ENCODE data around the gene SLC39A11. TPM values are rescaled to one million over a fixed set of nuclear protein-coding genes. Genes with fewer than 3 reads are reported as not detected.

SLC39A11 gene
- total RNA-seq, 2 experiments from 2014 or later = 17.0 to 17.3 TPM

DNA sequence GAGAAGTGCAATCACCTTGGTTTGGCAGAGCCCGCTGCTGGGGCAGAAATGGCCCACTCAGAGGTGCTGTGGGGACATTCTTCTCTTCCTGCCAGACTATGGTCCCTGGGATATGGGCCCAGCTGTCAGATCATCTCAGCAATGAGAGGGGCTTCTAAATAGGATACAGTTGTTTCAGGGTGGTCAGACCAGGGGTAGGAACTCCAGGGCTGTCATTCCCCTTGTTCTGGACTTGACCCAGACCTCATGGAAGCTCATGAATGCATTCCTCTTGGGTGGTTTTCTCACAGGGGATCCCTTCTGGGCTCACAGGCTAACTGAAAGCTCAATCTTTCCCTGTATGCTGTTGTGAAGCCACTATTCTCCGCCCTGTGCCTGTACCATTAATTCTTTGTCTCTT is 347.2 kb downstream of the SLC39A11 start:
- ChIA-PET CTCF (interaction anchor here (1.4 kb wide), 1 partner anchor 188 kb away, joined by 3 read pairs; no protein-coding TSS in a partner anchor), POLR2A (no interaction called here)
- Mint-ChIP-seq H3K27ac (no peak overlapping the region), H3K4me1 (no peaks in the 10 kb centered on the region), H3K36me3 (ENCODE audit: low read depth) (no peaks in the 10 kb centered on the region), H3K27me3 (no peaks in the 10 kb centered on the region), H3K9me3 (no peaks in the 10 kb centered on the region), H3K4me3 (no peak overlapping the region)
- DNase-seq = no peak

DNA sequence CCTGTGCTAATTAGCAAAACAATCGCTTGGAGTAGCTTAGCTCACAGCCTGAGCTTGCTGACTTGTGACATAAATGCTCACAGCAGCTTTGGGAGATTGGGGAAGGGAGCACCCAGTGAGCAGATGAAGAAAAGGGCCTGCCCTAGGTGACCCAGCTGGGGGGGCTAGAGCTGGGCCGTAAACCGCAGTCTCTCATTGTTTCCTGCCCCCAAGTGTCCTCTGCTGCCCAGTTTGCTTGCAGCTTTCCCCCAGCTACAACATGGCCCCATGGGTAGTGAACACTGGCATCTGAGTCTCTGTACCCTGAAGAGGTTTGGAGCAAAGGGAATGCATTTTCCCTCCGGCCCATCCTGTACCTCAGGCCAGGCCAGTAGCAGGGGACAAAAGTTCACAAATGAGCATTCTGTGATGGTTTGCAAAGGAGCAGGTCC is 349.4 kb downstream of the SLC39A11 start:
- Mint-ChIP-seq H3K27ac (no peak overlapping the region), H3K9me3 (no peaks in the 10 kb centered on the region)
- CTCF ChIA-PET = interaction anchor here (2.8 kb wide), 1 partner anchor 16 kb away, joined by 9 read pairs; no protein-coding TSS in a partner anchor

DNA sequence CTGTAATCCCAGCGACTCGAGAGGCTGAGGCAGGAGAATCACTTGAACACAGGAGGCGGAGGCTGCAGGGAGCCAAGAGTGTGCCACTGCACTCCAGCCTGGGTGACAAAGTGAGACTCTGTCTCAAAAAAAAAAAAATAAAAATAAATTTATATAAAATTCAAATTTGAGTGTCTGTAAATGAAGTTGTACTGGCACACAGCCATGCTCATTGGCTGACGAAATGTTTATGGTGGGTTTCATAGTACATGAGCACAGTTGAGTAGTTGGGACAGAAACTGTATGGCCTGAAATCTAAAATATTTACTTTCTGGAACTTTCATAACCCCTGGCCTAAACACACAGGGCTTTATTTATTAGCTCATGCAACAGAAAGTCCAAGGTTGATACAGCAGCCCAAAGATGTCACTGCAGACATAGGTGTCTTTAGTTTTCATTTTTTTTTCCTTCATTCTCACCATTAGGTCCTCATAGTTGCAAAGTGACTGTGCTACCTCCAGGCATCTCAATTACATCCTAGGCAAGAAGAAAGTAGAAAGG is 355.3 kb downstream of the SLC39A11 start:
- no peaks in the 10 kb centered on the region for H3K9me3 Mint-ChIP-seq
- H3K27ac Mint-ChIP-seq = no peak overlapping the region
- H3K4me3 Mint-ChIP-seq = no peak overlapping the region
- ChIA-PET POLR2A (no interaction called here), CTCF (interaction anchor here (2.5 kb wide), 1 partner anchor 10 kb away, joined by 11 read pairs; no protein-coding TSS in a partner anchor)
- no peaks in the 10 kb centered on the region for H3K27me3 Mint-ChIP-seq
- H3K36me3 Mint-ChIP-seq (ENCODE audit: low read depth) = no peaks in the 10 kb centered on the region
- no peak for DNase-seq
- H3K4me1 Mint-ChIP-seq = no peaks in the 10 kb centered on the region

More for the DNA sequence above, 349.4 kb downstream of the SLC39A11 start:
- no peak for DNase-seq
- no peak overlapping the region for H3K4me3 Mint-ChIP-seq
- H3K36me3 Mint-ChIP-seq (ENCODE audit: low read depth) = no peaks in the 10 kb centered on the region
- no peaks in the 10 kb centered on the region for H3K4me1 Mint-ChIP-seq
- no peaks in the 10 kb centered on the region for H3K27me3 Mint-ChIP-seq
- POLR2A ChIA-PET = no interaction called here

DNA sequence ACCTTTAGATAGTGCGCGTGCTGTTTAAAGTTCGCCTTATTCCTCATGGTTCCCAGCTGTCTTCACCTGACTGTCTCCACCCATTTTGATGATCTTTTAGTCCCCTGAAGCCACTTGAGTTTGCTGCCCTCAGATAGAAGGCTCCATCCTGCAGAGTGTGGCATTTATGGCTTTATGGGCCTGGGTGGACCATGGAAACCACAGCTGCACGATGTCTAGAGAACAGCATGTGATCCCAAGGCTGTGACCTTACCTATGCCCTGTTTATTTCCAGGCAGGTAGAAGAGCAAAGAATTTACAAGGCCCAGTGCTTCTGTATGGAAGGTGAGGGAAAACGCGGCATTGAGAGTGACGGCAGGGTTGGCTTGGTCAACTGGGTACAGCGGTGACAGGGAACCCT is 356.9 kb downstream of the SLC39A11 start:
- DNase-seq = no peak
- Mint-ChIP-seq H3K27me3 (no peaks in the 10 kb centered on the region), H3K36me3 (ENCODE audit: low read depth) (no peaks in the 10 kb centered on the region), H3K4me3 (no peak overlapping the region), H3K9me3 (no peaks in the 10 kb centered on the region), H3K4me1 (no peaks in the 10 kb centered on the region), H3K27ac (no peak overlapping the region)
- POLR2A ChIA-PET = no interaction called here
- CTCF ChIA-PET = interaction anchor here (1.8 to 2.5 kb wide), 3 partner anchors 8 to 179 kb away, joined by 6 to 11 read pairs (median 6); no protein-coding TSS in a partner anchor

DNA sequence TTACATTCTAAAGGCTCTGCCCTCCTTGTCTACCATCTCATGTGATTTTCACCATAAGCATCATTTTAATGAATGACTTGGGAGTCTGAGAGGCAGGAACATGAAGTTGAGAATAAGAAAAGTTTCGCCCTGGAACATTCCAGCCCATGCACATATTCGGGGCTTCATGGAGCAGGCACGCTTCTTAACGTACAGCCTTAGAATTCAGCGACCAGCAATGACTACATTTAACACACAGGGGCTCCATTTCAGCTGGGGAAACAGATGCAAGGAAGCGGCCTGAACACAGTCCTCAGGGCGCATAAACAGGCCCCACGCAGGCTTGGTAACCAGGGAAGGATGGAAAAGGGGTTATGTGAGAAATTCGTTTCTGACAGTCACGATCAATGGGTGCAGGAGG is 357.4 kb downstream of the SLC39A11 start:
- Mint-ChIP-seq H3K4me3 (no peak overlapping the region), H3K27me3 (no peaks in the 10 kb centered on the region), H3K27ac (no peak overlapping the region), H3K4me1 (no peaks in the 10 kb centered on the region), H3K36me3 (ENCODE audit: low read depth) (no peaks in the 10 kb centered on the region), H3K9me3 (no peaks in the 10 kb centered on the region)
- no peak for DNase-seq
- POLR2A ChIA-PET = no interaction called here
- CTCF ChIA-PET = interaction anchor here (1.8 to 2.3 kb wide), 2 partner anchors 10 to 178 kb away, joined by 6 read pairs; no protein-coding TSS in a partner anchor

DNA sequence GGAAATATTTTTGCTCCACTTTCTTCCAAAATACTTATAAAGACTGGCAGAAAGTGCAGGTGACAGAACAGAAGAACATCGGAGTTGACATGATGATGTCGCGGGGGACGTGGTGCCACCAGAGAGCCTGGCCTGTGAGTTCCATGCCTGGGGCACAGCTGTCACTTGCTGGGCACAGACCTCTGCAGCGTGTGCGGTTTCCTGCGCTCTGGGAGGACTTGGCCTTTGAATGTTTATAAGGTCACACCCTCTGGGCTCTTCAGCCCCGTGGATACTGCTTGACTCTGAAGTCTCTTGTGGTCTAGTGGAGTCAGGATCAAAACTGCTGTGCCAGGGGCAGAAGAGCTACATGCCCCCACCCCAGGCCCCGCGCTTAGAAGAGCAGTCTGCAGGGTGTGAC is 357.9 kb downstream of the SLC39A11 start:
- no peaks in the 10 kb centered on the region for H3K36me3 Mint-ChIP-seq (ENCODE audit: low read depth)
- H3K4me1 Mint-ChIP-seq = no peaks in the 10 kb centered on the region
- ChIA-PET POLR2A (no interaction called here), CTCF (interaction anchor here (1.8 to 2.3 kb wide), 2 partner anchors 9 to 178 kb away, joined by 6 read pairs; no protein-coding TSS in a partner anchor)
- no peak overlapping the region for H3K27ac Mint-ChIP-seq
- H3K9me3 Mint-ChIP-seq = no peaks in the 10 kb centered on the region
- no peaks in the 10 kb centered on the region for H3K27me3 Mint-ChIP-seq
- no peak for DNase-seq
- no peak overlapping the region for H3K4me3 Mint-ChIP-seq

DNA sequence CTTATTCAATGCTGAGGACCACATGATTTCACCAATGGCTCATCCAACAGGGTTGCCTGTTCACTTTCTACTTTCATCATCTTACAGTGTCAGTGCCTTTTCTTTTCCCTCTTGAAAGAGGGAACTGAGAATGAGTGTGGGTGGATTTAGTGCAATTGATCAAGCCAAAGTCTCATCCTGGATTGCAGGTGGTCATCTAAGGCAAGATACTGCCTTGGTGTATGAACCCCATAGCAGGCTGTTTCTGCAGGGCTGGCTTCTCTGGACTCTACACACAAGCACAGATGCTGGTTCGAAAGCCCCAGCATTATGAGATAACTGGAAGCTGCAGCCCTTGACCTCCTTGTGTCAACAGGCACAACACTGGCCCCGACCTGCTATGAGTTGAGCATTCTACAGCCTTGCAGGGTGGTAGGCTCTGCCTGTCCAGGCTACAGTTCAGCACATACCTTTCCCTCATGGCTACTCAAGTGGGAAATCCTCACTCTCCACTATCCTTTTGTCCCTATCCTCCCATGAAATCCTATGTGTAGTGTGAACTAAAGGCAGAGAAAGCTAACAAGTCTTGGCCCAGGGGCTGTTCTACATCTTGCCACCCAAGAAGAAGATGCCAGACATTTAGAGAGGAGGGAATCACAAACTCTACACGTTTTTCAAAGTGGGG is 358.7 kb downstream of the SLC39A11 start:
- H3K36me3 Mint-ChIP-seq (ENCODE audit: low read depth) = no peaks in the 10 kb centered on the region
- H3K27ac Mint-ChIP-seq = no peak overlapping the region
- ChIA-PET POLR2A (no interaction called here), CTCF (interaction anchor here (1.0 to 2.3 kb wide), 3 partner anchors 8 to 422 kb away, joined by 3 to 6 read pairs (median 6); no protein-coding TSS in a partner anchor)
- H3K4me1 Mint-ChIP-seq = peaks cover 2% of the 10 kb centered on the region
- no peak overlapping the region for H3K4me3 Mint-ChIP-seq
- DNase-seq = no peak
- no peaks in the 10 kb centered on the region for H3K27me3 Mint-ChIP-seq
- H3K9me3 Mint-ChIP-seq = no peaks in the 10 kb centered on the region

DNA sequence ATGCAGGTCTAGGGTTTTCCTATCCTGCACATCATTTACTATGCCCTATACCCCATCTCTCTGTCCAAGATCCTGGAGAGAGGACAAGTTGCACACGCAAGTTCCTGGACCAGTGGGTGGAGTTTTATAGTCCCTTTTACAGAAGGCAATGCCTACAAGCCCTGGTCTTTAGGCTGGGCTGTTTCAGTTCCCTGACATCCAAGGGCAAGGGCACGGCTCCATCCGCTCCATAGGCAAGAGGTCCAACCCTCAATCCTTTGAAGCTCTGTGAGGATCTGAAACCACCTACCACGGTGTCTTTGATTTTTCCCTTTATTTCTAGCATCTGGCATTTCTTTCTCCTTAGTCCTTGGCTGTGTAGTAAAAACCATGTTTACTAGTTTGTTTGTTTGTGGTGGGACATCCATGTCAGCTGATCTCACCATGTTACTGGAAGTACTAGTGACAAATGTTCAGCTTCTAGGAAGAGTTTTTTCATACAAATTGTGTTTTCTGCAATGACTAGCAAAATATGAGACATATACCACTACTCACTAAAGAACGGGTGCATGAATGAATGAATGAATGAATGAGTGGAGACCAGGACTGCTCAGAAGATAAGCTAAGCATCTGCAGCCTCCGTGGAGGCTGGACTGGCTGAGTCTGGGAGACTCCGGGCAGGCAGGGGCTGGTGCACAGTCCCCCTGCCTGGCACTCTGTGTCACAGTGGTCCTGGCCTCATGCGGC is 359.4 kb downstream of the SLC39A11 start:
- POLR2A ChIA-PET = no interaction called here
- DNase-seq = no peak
- CTCF ChIA-PET = interaction anchor here (1.0 kb wide), 1 partner anchor 423 kb away, joined by 3 read pairs; no protein-coding TSS in a partner anchor
- Mint-ChIP-seq H3K4me1 (peaks cover 7% of the 10 kb centered on the region), H3K36me3 (ENCODE audit: low read depth) (no peaks in the 10 kb centered on the region), H3K9me3 (no peaks in the 10 kb centered on the region), H3K27ac (no peak overlapping the region), H3K4me3 (no peak overlapping the region), H3K27me3 (no peaks in the 10 kb centered on the region)

DNA sequence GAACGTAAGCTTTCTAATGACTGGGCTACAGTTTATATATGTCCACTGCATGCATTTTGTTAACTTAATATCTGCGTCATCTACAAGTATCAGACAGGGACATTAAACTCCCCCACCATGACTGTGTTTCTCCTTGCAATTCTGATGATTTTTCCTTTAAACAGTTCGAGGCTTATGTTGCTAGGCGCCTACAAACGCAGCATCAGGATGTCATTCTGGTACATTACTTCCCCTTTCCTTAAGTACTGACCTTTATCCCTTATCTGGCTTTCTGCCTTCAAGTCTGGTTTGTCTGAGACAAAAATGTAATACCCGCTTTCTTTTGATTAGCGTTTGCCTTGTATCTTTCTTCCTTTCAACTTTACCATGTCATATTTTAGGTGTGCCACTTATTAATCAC is 362.4 kb downstream of the SLC39A11 start:
- ChIA-PET POLR2A (no interaction called here), CTCF (interaction anchor here (7.1 kb wide), 1 partner anchor 169 kb away, joined by 393 read pairs; no protein-coding TSS in a partner anchor)
- no peaks in the 10 kb centered on the region for H3K9me3 Mint-ChIP-seq
- no peaks in the 10 kb centered on the region for H3K36me3 Mint-ChIP-seq (ENCODE audit: low read depth)
- DNase-seq = no peak
- no peak overlapping the region for H3K27ac Mint-ChIP-seq
- H3K4me1 Mint-ChIP-seq = peaks cover 36% of the 10 kb centered on the region
- H3K27me3 Mint-ChIP-seq = no peaks in the 10 kb centered on the region
- H3K4me3 Mint-ChIP-seq = no peak overlapping the region

DNA sequence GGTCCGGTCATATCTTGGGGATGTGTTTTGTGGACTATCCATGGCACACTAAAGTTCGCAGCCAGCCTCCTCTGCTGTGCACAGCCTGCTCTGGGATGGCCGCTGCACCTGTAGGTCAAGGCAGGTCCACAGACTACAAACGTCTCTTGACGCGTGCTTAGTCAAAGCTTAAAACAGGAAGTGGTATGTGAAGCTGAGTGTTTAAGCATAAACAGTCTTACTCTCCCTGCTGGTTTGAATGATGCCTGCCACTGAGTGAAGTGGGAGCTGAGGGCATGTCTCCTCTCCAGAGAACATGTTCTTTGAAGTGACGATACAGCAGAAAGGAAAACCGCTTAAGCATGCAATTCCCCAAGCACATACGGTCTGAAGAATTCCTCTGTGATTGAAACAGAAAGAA is 365.6 kb downstream of the SLC39A11 start:
- Mint-ChIP-seq H3K27ac (peak overlapping the region; percentile 96), H3K9me3 (no peaks in the 10 kb centered on the region), H3K4me1 (peaks cover 56% of the 10 kb centered on the region), H3K27me3 (no peaks in the 10 kb centered on the region), H3K36me3 (ENCODE audit: low read depth) (no peaks in the 10 kb centered on the region), H3K4me3 (peak overlapping the region; percentile 67)
- ChIA-PET CTCF (interaction anchor here (0.6 to 7.1 kb wide), 68 partner anchors 9 to 915 kb away, joined by 3 to 393 read pairs (median 5); partner anchors contain the start of genes CDC42EP4, COG1, SLC39A11 and SSTR2), POLR2A (interaction anchor here (0.7 to 4.7 kb wide), 22 partner anchors 9 to 643 kb away, joined by 3 to 32 read pairs (median 6); partner anchors contain the start of genes COG1 and SSTR2)
- DNase-seq = peak; percentile 62

DNA sequence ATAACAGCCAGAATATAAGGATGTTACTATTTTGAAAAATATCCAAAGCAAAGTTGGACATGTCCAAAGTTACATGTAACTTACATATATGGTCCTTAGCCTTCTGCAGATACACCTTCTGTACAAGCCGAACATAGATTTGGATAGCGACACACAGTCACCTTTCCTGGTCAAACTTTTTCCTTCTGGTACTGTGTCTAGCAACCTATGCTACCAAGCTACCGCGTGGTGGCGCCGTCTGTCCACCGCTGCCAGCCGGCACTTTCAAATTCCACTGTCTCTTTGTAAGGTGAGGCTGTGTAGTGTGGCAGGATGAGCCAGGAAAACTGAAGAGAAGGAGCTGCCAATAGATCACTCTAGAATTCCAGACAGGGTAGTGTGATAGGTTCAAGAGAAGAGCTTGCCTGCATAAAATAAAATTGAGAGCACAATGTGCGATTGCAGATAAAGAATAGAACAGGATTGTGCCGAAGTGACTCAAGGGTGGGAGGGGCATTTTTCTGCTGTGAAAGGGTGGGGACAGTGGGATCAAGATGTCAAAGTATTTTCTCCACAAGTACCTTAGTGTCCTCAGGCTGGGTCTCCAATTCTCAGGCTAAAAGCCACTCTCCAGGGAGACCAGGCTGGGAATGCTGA is 366.9 kb downstream of the SLC39A11 start:
- Mint-ChIP-seq H3K4me1 (peaks cover 65% of the 10 kb centered on the region), H3K27me3 (no peaks in the 10 kb centered on the region), H3K36me3 (ENCODE audit: low read depth) (no peaks in the 10 kb centered on the region), H3K9me3 (no peaks in the 10 kb centered on the region), H3K27ac (peak overlapping the region; percentile 96), H3K4me3 (no peak overlapping the region)
- ChIA-PET POLR2A (interaction anchor here (1.0 to 4.7 kb wide), 16 partner anchors 7 to 506 kb away, joined by 3 to 32 read pairs (median 10); partner anchors contain the start of gene COG1), CTCF (interaction anchor here (0.7 to 7.1 kb wide), 38 partner anchors 8 to 645 kb away, joined by 3 to 393 read pairs (median 6); partner anchors contain the start of genes COG1 and SSTR2)
- DNase-seq = peak; percentile 64

DNA sequence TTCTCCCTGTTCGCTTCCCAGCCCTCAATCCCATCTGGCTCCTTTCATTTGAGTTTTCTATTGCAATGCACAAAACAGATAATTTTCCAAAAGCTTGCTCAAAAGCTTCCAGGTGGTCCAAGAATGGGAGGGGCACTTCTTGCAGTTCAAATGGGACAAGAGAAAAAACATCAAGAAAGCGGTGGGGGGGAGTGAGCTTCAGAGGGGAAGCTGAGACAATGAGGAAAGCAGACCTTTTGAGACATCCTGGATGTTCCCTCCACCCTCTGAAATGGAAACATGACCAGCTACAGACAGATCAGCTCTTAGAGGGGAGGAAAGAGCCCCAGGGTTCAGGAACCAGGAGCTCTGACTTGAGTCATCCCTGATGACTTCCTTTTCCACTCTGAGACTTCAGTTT is 368.2 kb downstream of the SLC39A11 start:
- no peaks in the 10 kb centered on the region for H3K27me3 Mint-ChIP-seq
- CTCF ChIA-PET = interaction anchor here (0.6 to 7.1 kb wide), 19 partner anchors 11 to 1366 kb away, joined by 3 to 393 read pairs (median 13); partner anchors contain the start of gene COG1

More for the DNA sequence above, 368.2 kb downstream of the SLC39A11 start:
- no peak for DNase-seq
- peaks cover 78% of the 10 kb centered on the region for H3K4me1 Mint-ChIP-seq
- H3K4me3 Mint-ChIP-seq = no peak overlapping the region
- no peaks in the 10 kb centered on the region for H3K36me3 Mint-ChIP-seq (ENCODE audit: low read depth)
- H3K27ac Mint-ChIP-seq = no peak overlapping the region
- H3K9me3 Mint-ChIP-seq = no peaks in the 10 kb centered on the region
- POLR2A ChIA-PET = interaction anchor here (1.2 to 4.7 kb wide), 4 partner anchors 13 to 162 kb away, joined by 3 to 32 read pairs (median 10); no protein-coding TSS in a partner anchor

Data from activated CD4-positive, alpha-beta memory T cell treated with anti-CD3 and anti-CD28 coated beads, Interleukin-2, amount 10 ng/mL, durations not matched to agents 7 days and 5 days (primary cell).